GM12892 (cell line): Measurements from ENCODE around the gene PPP1CA.

Source experiments
- DNase-seq: peaks from one replicate; pipeline ENCODE4 v3.0.0; 2011; ENCODE audit not compliant: insufficient read length
- FAIRE-seq: peaks from 2 replicates; lab custom pipeline; 2011; peaks lifted over from hg19 to GRCh38; lab: Jason Lieb, UNC
- POLR2A ChIP-seq: IDR thresholded peaks from 2 replicates; pipeline ENCODE4 v1.6.1; 2011; ENCODE audit warnings: low read depth, low read length, control low read depth
- POLR2AphosphoS5 ChIP-seq: IDR thresholded peaks from 2 replicates; pipeline ENCODE4 v1.6.1; 2011; ENCODE audit warnings: low read depth, low read length, control low read depth
- TAF1 ChIP-seq: IDR thresholded peaks from 2 replicates; pipeline ENCODE4 v1.6.1; 2011; ENCODE audit warnings: low read depth, mild to moderate bottlenecking, control low read depth, low read length, borderline replicate concordance

The PPP1CA gene

GRCh38 chr11:67373648-67374570, 27.7 kb downstream of the PPP1CA start:
- DNase-seq = peak; percentile 82
- FAIRE-seq = peak; percentile 69
- TF ChIP-seq TAF1 (no peak), POLR2A (no peak), POLR2AphosphoS5 (no peak)

GRCh38 chr11:67372993-67373647, 28.5 kb downstream of the PPP1CA start, which contains the start of gene CLCF1:
Gene CLCF1 (minus strand): TSS chr11:67373598. CDS start chr11:67373539, 59 bp downstream.
- FAIRE-seq = peak; percentile 87
- DNase-seq = peak; percentile 74
- TF ChIP-seq POLR2A (no peak), TAF1 (no peak), POLR2AphosphoS5 (no peak)

DNA sequence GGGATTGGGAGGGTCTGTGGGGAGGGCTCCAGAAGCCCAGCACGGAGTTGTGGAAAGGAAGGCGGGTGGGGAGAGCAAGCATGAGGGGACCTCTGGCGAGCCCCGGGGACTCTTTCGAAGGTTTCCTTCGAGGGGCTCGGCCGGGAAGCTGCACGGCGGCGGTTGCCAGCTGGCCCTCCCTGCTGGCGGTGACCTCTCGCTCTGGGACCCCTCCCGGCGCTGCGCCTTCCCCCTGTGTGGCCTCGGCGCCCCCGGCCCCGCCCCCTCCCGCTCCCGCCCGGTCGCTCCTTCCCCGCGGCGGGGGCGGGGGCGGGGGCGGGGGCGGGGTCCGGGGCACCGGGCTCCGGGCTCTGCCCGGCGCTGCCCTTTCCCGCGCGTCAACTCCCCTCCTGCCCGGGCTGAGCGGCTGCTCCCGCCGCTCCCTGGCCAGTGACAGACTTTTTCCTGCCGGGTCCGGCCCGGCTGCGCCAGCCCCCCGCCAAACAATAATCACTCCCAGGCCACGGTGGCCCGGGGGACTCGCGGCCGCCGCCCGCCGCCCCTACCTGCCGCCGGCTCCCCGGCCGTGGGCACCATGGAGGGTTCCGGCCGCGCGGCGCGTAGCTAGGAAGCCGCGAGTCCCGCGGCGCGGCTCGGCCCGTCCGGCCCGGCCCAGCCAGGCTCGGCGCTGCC, 29.2 kb downstream of the PPP1CA start:
- DNase-seq (no peak), FAIRE-seq (no peak)
- TF ChIP-seq TAF1 (no peak), POLR2AphosphoS5 (no peak), POLR2A (no peak)

DNA sequence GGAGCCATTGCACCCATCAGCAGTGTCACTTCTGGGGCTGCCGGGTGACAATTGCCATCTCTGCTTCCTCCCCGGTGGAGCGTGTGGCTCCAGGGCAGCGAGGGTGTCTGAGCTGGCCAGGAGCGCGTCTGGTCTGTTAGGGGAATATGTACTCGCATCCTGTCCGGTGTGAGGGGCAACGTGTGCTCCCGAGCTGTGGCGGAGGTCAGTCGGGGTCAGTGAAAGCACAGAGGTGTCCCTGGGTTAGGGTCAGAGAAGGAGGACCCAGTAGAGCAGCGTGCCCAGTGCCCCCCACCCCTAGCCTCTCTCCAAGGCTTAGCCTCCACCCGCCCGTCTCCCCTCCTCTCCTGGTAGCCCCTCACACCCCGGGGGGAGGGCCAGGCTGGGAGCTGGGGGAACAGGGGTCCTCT, 29.7 kb downstream of the PPP1CA start:
- FAIRE-seq = peak; percentile 71
- TF ChIP-seq POLR2A (no peak), TAF1 (no peak)
- DNase-seq = no peak

DNA sequence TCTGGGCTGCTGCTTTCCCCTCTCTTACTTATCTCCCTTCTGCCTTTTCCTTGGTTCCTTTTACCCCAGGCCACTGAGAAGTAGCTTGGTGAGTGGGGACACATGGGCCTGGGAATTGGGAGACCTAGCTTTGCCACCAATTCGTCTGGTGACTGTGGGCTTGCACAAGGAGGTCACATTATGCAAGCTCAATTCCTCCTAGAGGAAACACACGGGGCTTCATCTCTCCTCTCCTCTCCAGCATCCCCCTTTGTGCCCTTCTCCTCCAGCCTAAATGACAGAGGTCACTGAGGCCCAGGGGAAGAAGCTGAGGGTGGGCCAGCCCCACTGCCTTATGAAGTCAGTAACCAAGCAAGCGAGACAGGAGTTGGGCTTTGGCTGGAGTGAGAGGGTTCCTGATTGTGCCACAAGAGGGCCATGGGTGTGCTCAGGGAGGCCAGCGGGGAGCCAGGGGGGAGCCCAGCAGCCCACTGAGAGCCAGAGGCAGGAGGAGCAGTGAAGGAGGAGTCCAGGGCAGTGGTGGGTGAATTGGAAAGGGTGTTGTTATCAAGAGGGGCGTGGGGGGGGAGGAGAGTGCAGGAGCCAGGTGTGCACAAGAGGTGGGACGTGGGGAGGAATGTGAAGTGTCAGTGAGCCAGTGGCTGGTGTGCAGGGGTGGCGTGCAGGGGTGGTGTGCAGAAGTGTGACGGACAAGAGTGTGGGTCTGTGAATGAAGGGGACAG, 30.3 kb downstream of the PPP1CA start:
- TF ChIP-seq TAF1 (no peak), POLR2AphosphoS5 (no peak), POLR2A (no peak)
- peak; percentile 66 for DNase-seq
- no peak for FAIRE-seq

- DNase-seq (no peak), FAIRE-seq (peak; percentile 24)
- no peak for TF ChIP-seq POLR2AphosphoS5
- TF ChIP-seq TAF1 = no peak
- TF ChIP-seq POLR2A = no peak
These were observed 31.1 kb downstream of the PPP1CA start for GRCh38 chr11:67370351-67371076.

- DNase-seq = no peak
- no peak for FAIRE-seq
- TF ChIP-seq TAF1 (no peak), POLR2AphosphoS5 (no peak), POLR2A (no peak)
These were observed 31.8 kb downstream of the PPP1CA start for GRCh38 chr11:67369801-67370284.

DNA sequence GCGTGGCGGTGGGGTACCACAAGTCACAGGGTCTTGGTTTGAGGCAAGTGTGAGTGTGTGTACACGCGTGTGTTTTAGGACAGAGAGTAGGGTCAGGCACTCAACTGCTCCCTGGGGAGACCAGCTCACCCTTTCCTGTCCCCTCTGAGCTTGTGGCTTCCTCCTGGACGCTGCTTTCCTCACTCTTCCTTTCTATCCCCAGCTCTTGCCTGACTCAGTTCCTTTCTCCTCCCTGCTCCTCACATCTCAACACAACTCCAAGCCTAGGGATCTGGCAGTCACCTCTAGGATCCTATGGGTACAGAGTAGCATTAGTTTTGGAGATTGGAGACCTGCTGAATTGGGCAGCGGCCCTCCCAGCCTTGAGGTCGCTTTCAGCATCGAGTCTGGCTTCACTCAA, 32.4 kb downstream of the PPP1CA start:
- DNase-seq = no peak
- TF ChIP-seq TAF1 = no peak
- TF ChIP-seq POLR2A = no peak
- TF ChIP-seq POLR2AphosphoS5 = no peak
- no peak for FAIRE-seq

- DNase-seq = no peak
- FAIRE-seq = peak; percentile 85
- no peak for TF ChIP-seq TAF1
- no peak for TF ChIP-seq POLR2A
- TF ChIP-seq POLR2AphosphoS5 = no peak
These were observed 33.0 kb downstream of the PPP1CA start for GRCh38 chr11:67368621-67369020.

DNA sequence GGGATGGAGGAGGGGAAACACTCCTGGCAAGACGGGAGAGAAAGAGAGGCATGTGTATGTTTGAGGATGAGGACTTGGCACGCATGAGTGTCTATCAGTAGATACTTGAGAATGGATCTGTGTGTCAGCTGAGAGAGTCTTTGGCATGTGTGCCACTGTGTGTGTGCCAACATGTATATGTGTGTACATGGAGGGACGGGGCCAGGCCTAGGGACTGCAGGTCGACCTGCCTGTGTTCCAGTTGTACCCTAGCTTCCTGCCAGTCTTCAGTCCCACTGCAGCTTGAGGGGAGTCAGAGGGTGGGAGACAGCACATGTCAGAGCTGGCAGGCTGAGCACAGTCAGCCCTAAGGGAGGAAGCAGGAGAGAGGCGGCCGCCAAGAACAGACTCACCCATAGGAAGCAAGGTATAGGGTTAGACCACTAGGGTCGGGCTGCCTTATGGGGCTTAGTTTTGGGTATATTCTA, 33.9 kb downstream of the PPP1CA start:
- FAIRE-seq (peak; percentile 73), DNase-seq (no peak)
- no peak for TF ChIP-seq POLR2AphosphoS5
- TF ChIP-seq POLR2A = no peak
- no peak for TF ChIP-seq TAF1
